ENCODE measurements around the gene SNX5.

DNA sequence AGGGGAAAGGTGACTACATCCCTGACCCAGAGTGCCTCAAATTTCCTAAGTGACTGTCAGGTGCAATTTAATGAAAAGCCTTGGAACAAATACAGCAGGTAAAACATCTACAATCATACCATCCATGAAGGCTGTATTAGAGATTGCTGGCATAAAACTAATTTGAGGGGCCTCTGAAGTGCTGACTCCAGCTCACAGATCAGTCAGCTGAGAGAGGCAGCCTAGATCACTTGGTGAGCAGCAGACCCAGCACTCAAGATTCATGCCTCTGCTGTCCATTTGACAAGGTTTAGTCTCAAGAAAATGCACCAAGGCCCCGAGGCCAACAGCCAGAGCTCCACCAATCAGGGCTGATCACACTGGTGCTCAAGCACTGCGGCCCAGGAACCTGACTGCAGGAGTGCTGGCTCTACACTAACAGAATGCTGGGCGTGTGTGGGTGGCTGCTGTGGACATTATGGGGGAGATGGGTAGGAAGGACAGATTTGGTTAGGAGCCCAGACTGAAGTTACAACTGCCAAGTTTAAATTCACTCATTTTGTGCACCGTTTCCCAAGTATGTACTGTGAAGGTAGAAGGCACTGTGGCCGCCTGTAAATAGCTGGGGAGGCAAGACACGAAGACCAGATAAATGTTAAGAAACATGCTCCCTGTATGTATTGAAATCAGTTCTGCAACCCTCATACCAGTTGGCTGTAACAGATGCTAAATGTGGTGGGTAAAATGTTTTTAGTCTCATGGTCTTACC is 28.2 kb downstream of the SNX5 start:
- TF ChIP-seq POLR2A (IDR thresholded peaks at IDR 0.05) (no peak), POLR2AphosphoS5 (IDR thresholded peaks at IDR 0.05) (no peak)
- TF ChIP-seq, protein P1, sequence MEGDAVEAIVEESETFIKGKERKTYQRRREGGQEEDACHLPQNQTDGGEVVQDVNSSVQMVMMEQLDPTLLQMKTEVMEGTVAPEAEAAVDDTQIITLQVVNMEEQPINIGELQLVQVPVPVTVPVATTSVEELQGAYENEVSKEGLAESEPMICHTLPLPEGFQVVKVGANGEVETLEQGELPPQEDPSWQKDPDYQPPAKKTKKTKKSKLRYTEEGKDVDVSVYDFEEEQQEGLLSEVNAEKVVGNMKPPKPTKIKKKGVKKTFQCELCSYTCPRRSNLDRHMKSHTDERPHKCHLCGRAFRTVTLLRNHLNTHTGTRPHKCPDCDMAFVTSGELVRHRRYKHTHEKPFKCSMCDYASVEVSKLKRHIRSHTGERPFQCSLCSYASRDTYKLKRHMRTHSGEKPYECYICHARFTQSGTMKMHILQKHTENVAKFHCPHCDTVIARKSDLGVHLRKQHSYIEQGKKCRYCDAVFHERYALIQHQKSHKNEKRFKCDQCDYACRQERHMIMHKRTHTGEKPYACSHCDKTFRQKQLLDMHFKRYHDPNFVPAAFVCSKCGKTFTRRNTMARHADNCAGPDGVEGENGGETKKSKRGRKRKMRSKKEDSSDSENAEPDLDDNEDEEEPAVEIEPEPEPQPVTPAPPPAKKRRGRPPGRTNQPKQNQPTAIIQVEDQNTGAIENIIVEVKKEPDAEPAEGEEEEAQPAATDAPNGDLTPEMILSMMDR (IDR thresholded peaks at IDR 0.05), result no peak

Data from suprapubic skin (tissue), 4 donors.